Brain (organoid and tissue), 1 donor: ENCODE data around the gene MIOS. TPM values are rescaled to one million over a fixed set of nuclear protein-coding genes. Genes with fewer than 3 reads are reported as not detected.

Source experiments
- polyA plus RNA-seq: library from polyadenylated mRNA; stranded (reverse); fragments of 350-450 nt; fragmentation: Illumina TruSeq; extraction: RNeasy Lipid Tissue Mini Kit (QIAGEN cat#74804); gene quantifications from one replicate; pipeline ENCODE4 v1.2.3, GENCODE V29; 2015; ENCODE audit warnings: low read depth, low replicate concordance; ENCODE audit not compliant: insufficient read depth

Gene MIOS
- polyA plus RNA-seq, 1 donor from 2014 or later = 6.0 TPM

Other genes with a start within 250 kb of the MIOS start
- gene COL28A1, start 31.0 kb upstream of the MIOS start, polyA plus RNA-seq = 0.24 TPM
- 12.0 TPM for gene UMAD1, start 73.9 kb downstream of the MIOS start, polyA plus RNA-seq
- gene RPA3, start 151.7 kb downstream of the MIOS start, polyA plus RNA-seq = 57.1 TPM